ENCODE results near the gene NUP50.
A peak's percentile ranks its signal among the peaks of the same experiment; 100 is the strongest.

The NUP50 gene

GRCh38 chr22:45163451-45164269 is at the start of gene NUP50:
Gene NUP50, plus strand, starts transcription at chr22:45163925. Its CDS starts 4,253 bp downstream, at chr22:45168178.
- peak; percentile 97 for DNase-seq

GRCh38 chr22:45120440-45120839 is 43.3 kb upstream of the NUP50 start:
- DNase-seq: no peak

- no peak for DNase-seq
These were observed 42.8 kb upstream of the NUP50 start for GRCh38 chr22:45120931-45121330.

- DNase-seq: no peak
These were observed 39.4 kb upstream of the NUP50 start for GRCh38 chr22:45124176-45124847.

DNA sequence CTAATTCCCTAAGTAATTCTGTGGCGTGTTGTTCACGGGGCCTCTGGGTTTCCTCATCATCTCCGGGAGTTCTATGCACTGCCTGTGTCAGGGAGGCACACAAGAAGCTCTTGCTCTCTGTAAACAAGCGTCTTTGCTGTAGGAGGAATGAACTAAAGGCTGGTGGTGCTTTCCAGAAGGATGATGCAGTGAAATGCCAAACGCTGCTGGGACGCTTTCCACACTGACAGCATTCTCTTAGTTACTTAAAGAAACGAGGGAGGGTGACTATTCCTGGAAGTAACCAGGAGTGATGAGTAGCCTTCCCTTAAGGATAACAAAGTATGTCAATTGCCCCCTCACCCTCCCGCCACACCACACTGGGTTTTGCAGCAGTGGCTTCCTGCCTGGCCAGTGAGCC is 38.5 kb upstream of the NUP50 start:
- DNase-seq: no peak

GRCh38 chr22:45127866-45128265 is 35.9 kb upstream of the NUP50 start:
- no peak for DNase-seq

- peak; percentile 69 for DNase-seq
These were observed 33.8 kb upstream of the NUP50 start for GRCh38 chr22:45129703-45130524.

DNA sequence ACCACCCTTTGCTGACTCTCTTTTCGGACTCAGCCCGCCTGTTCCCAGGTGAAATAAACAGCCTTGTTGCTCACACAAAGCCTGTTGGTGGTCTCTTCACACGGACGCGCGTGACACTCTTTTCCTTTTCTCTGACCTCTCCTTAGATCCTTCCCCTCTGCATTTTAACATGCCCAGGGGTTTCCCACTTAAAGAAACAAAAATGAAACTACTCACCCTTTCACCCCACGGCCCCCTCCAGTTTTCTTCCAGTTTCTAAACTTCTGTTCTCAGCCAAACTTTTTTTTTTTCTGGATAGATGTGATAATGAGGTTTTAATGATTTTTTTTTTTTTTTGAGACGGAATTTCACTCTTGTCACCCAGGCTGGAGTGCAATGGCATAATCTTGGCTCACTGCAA is 32.8 kb upstream of the NUP50 start:
- no peak for DNase-seq

GRCh38 chr22:45131749-45132148 is 32.0 kb upstream of the NUP50 start:
- no peak for DNase-seq

- no peak for DNase-seq
These were observed 29.4 kb upstream of the NUP50 start for GRCh38 chr22:45134313-45134712.

- no peak for DNase-seq
These were observed 27.1 kb upstream of the NUP50 start for GRCh38 chr22:45136594-45136993.

GRCh38 chr22:45139693-45140092 is 24.0 kb upstream of the NUP50 start:
- DNase-seq: no peak

GRCh38 chr22:45142376-45142775 is 21.3 kb upstream of the NUP50 start:
- DNase-seq: no peak

DNA sequence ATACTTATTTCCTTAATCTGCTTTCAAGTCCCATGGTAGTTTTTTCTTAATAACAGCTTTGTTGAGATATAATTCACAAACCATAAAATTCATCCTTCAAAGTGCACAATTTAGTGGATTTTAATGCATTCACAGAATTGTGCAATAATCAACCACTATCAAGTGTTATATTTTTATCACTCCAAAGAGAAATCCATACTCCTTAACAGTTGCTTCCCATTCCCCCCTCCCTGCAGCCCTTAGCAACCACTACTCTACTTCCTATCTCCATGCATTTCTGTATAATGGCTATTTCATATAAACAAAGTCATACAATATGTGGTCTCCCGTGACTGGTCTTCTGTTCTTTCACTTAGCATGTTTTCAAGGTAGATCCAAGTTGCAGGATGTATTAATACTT is 18.8 kb upstream of the NUP50 start:
- no peak for DNase-seq

DNA sequence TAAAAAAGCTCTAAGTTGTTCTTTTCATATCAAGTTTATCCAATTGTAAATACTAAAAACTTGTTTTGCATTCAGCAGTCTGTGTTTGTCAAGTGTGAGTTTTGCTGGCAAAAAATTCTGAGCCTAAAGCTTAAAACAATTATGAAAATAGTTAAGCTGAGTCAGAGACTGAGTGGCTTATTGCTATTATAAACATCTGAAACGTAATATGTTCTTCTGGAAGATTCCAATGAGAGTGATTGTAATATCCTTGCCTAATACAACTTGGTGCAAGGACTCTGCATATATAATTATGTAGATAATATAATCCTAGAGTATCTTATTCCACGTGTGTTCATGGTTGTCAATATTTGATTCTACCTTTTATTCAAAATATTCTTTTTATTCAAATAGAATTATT is 14.1 kb upstream of the NUP50 start:
- no peak for DNase-seq

GRCh38 chr22:45150139-45150538 is 13.6 kb upstream of the NUP50 start:
- no peak for DNase-seq

DNA sequence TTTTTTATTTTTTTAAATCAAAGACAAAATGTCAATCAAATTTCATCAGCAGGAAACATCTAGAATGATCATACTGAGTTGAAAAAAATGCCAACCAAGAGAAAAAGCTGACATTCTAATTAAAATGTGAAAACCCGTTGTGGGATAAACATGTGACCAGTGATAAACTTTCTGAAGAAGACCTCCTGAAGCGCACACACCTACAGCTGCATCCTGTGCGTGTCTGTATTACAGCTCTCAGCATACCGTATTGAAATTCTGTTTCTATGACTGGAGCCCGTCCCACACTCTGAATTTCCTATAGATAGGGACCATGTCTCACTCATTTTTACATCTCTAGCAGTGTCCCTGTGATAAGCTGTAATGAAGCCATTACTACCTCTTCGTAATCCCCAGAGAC is 12.2 kb upstream of the NUP50 start:
- DNase-seq: no peak

- no peak for DNase-seq
These were observed 9.3 kb upstream of the NUP50 start for GRCh38 chr22:45154383-45154782.

GRCh38 chr22:45155050-45155840 is 8.5 kb upstream of the NUP50 start:
- DNase-seq: no peak

GRCh38 chr22:45157907-45158306 is 5.8 kb upstream of the NUP50 start:
- no peak for DNase-seq

DNA sequence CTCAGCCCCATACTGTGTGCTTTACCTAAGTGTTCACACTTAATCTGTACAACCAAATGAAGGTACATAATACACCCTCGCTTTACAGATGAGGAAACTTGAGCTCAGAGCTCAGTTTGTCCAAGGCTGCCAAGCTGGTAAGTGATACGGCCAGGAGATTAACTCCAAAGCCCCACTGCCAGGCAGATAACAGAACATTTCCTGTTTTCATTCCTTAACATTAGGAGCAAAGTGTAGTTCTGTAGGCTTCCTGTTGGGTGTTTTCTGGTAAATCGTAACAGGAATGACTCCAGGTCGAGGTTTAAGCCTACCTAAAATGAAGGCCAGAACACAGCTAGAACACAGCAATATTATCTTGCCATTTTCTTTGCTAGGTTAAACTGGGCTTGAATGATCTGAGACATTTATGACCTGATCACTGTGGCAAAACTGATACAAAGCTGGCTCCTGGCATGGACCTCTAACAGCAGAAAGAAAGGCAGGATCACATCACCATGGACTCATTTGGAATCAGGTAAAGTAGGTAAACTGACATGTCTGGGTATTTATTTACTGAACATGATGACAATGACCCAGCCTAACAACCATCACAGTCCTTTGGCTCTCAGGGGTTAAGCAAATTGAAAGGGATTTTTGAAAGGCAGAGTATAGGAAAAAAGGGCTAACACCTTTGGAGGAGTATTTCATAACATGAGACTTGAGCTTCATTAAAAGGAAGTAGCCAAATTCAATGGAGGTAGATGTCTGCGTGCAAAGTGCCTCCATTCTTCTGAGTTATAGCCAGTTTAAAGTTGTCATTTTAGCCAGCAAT is 3.9 kb upstream of the NUP50 start:
- DNase-seq: no peak

GRCh38 chr22:45162531-45162930 is 1.2 kb upstream of the NUP50 start:
- no peak for DNase-seq

Data from activated CD4-positive, alpha-beta T cell treated with anti-CD3 and anti-CD28 coated beads, Interleukin-2, amount 50 U/mL, for 16 hours (primary cell).